Adrenal gland (tissue), 12 donors: ENCODE results near the gene DISP2. TPM values are rescaled to one million over a fixed set of nuclear protein-coding genes. Genes with fewer than 3 reads are reported as not detected.

Experiments used
- DNase-seq, 7 donors: peaks; one replicate each; pipeline ENCODE4 v3.0.0-alpha.2; 2019 to 2020
- H3K27ac ChIP-seq, 5 donors: fragments of 200-600 bp; sonication (generic) in 4 of 5; 1 replicate in 3 of 5; 2 replicates in 2 of 5; pipeline versions ENCODE4 v1.5.1 to v1.8.0; 2016 to 2020; ENCODE audit warnings: mild to moderate bottlenecking in 1 of 5
- H3K27me3 ChIP-seq: fragments of 200-600 bp; 2 replicates; pipeline ENCODE4 v1.8.0; 2021
- H3K36me3 ChIP-seq, 2 donors: fragments of 200-600 bp; replicated peaks in 1 of 2; 1 replicate in 1 of 2; 2 replicates in 1 of 2; pipeline versions ENCODE4 v1.5.1 to v1.8.0; 2018 to 2022
- H3K4me1 ChIP-seq, 2 donors: fragments of 200-600 bp; replicated peaks in 1 of 2; 1 replicate in 1 of 2; 2 replicates in 1 of 2; pipeline versions ENCODE4 v1.5.1 to v1.8.0; 2018 to 2021
- H3K4me3 ChIP-seq, 4 donors: fragments of 200-600 bp; sonication (generic) in 3 of 4; one replicate each; pipeline ENCODE4 v1.5.1; 2016 to 2018
- H3K9me3 ChIP-seq, 3 donors: fragments of 200-600 bp; sonication (generic) in 1 of 3; replicated peaks in 1 of 3; 1 replicate in 2 of 3; 2 replicates in 1 of 3; pipeline versions ENCODE4 v1.5.1 to v1.8.0; 2016 to 2021
- POLR2A ChIP-seq, 2 donors: fragments of 450-650 bp; IDR thresholded peaks; one replicate each; pipeline ENCODE4 v1.6.1; 2017; ENCODE audit warnings: antibody characterized with exemption in 2 of 2, mild to moderate bottlenecking in 2 of 2, moderate library complexity in 1 of 2
- WGBS, 4 donors: extraction: QIAGEN DNeasy Blood & Tissue Kit in 2 of 4; methylation state at CpG; one replicate each; pipeline versions ENCODE4 v1.1.5 to v1.1.7; 2013 to 2017; 5-methylcytosine and 5-hydroxymethylcytosine counted together
- intact Hi-C, 2 donors: fragments of 100-400 bp; cut with DNase I; formaldehyde crosslinking; loops; one replicate each; pipeline versions ENCODE4 v1.14.1 to v1.15.0; 2022 to 2023
- polyA plus RNA-seq, 3 donors: library from polyadenylated mRNA; stranded (reverse); fragments of 200-250 nt in 2 of 3; fragments of 350-450 nt in 1 of 3; fragmentation: Illumina TruSeq in 1 of 3; extraction: RNeasy Lipid Tissue Mini Kit (QIAGEN cat#74804) in 1 of 3; gene quantifications; one replicate each; pipeline ENCODE4 v1.2.3, GENCODE V29; 2013 to 2014
- total RNA-seq, 9 donors: library from RNA; depleted of rRNA in 4 of 9; stranded (reverse); fragments of >200 nt in 4 of 9; fragments of 120-200 nt in 1 of 9; fragmentation: NEBNext Ultra II Directional in 1 of 9; extraction: Animal tissue kit (Norgen Biotek cat#: 25700) in 1 of 9; gene quantifications; one replicate each; pipeline versions ENCODE4 v1.1.0 to v1.2.4, GENCODE V29; 2013 to 2023
- TF ChIP-seq, protein P1 (sequence below), 6 experiments: fragments of 450-650 bp in 4 of 6; fragments of 200-600 bp in 2 of 6; sonication (generic) in 1 of 6; IDR thresholded peaks; 1 replicate in 5 of 6; 2 replicates in 1 of 6; pipeline versions ENCODE4 v1.5.1 to v1.8.0; 2016 to 2021; ENCODE audit warnings: antibody characterized with exemption in 6 of 6, mild to moderate bottlenecking in 2 of 6, moderate library complexity in 1 of 6
- donor health status: healthy with polysubstance abuse.
- donor health status: Bipolar disorder and iron deficiency.
- donor health status: DM: yes; HTN: yes; CAD: no.
- donor health status: DM: no; HTN: no; CAD: no.
- donor health status: DM: no; HTN: no; CAD: no.
- donor health status: DM: yes; HTN: yes; CAD: no.

DISP2 gene
- total and polyA plus RNA-seq, 12 donors, result 0.36 to 19.4 (median 1.2) TPM; not detected in 1

DNA sequence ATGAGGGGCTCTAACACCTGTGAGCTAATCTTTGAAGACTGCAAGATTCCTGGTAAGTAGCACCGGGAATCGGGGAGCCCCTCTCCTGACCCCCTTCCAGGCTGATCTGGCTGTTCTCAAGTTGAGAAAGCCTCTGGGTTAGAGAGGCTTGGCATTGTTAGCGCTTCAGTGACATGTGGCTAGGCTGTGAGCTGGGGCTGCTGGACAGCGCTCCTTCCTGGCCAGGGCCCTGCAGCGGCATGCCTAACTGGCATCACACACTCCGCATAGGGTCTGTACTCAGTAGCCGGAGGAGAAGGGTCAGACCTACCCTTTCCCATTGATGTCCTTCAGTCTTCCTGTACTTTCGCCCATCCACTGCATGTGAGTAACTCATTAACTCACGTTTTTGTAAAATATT, 55.0 kb downstream of the DISP2 start:
- H3K27me3 ChIP-seq, result no peaks in the 10 kb centered on the region
- WGBS, 4 donors, result 91 to 94% (median 93%) methylated on average over 7 to 9 of the region's 9 CpGs
- no peaks in the 10 kb centered on the region for H3K9me3 ChIP-seq
- intact Hi-C loops, result loop anchor here in 1 of 2 donors (10.0 kb wide), 1 partner anchor 48 kb away; no protein-coding TSS in a partner anchor
- H3K27ac ChIP-seq, result no peak overlapping the region
- no peak for TF ChIP-seq POLR2A (IDR thresholded peaks at IDR 0.05)
- TF ChIP-seq, protein P1, sequence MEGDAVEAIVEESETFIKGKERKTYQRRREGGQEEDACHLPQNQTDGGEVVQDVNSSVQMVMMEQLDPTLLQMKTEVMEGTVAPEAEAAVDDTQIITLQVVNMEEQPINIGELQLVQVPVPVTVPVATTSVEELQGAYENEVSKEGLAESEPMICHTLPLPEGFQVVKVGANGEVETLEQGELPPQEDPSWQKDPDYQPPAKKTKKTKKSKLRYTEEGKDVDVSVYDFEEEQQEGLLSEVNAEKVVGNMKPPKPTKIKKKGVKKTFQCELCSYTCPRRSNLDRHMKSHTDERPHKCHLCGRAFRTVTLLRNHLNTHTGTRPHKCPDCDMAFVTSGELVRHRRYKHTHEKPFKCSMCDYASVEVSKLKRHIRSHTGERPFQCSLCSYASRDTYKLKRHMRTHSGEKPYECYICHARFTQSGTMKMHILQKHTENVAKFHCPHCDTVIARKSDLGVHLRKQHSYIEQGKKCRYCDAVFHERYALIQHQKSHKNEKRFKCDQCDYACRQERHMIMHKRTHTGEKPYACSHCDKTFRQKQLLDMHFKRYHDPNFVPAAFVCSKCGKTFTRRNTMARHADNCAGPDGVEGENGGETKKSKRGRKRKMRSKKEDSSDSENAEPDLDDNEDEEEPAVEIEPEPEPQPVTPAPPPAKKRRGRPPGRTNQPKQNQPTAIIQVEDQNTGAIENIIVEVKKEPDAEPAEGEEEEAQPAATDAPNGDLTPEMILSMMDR (IDR thresholded peaks at IDR 0.05), result no peak
- peaks cover 7 to 9% of the 10 kb centered on the region in 2 donors for H3K4me1 ChIP-seq
- no peak for DNase-seq
- peaks cover 0 to 87% of the 10 kb centered on the region in 2 donors for H3K36me3 ChIP-seq
- H3K4me3 ChIP-seq, result no peak overlapping the region

DNA sequence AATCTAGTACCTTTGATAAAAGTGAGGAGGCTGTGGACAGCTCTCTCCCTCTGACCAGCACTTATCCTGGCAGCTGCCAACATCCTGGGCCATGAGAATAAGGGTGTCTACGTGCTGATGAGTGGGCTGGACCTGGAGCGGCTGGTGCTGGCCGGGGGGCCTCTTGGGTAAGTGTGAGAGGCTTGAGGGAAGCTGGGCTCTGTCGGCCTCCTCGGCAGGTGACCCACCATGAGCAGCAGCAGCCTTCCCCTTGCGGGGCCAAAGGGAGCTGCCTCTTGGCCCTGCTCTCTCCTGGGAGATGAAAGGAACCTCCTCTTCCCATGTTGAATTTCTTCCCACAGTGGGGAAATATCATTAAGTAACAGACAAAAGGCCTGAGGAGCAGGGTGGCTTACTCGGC, 56.8 kb downstream of the DISP2 start:
- Histone ChIP-seq H3K4me1 (peaks cover 7 to 9% of the 10 kb centered on the region in 2 donors), H3K36me3 (peaks cover 0 to 79% of the 10 kb centered on the region in 2 donors), H3K4me3 (no peak overlapping the region), H3K27me3 (no peaks in the 10 kb centered on the region), H3K27ac (no peak overlapping the region), H3K9me3 (no peaks in the 10 kb centered on the region)
- WGBS, 4 donors, result 87 to 93% (median 90%) methylated on average over 3 to 7 of the region's 7 CpGs
- TF ChIP-seq POLR2A (IDR thresholded peaks at IDR 0.05), result no peak
- TF ChIP-seq, protein P1 (IDR thresholded peaks at IDR 0.05), result no peak
- no peak for DNase-seq
- intact Hi-C loops, result loop anchor here in 1 of 2 donors (10.0 kb wide), 1 partner anchor 50 kb away; no protein-coding TSS in a partner anchor

DNA sequence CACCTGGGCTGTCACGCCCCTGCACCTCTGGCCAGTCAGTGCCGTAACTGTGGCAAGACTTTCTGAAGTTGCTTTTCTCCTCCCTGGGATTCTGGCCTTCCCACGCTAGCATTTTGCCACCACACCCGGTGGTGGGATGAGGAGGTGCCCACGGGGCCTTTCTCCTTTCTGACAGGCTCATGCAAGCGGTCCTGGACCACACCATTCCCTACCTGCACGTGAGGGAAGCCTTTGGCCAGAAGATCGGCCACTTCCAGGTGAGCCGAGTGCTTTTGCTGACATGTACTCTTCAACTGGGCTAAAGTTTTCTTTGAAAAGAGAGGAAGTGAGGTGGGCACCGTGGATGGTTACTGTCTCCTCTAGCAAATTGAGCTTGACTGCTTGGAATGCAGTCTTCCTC, 57.2 kb downstream of the DISP2 start:
- H3K9me3 ChIP-seq, result no peaks in the 10 kb centered on the region
- peaks cover 10 to 11% of the 10 kb centered on the region in 2 donors for H3K4me1 ChIP-seq
- no peak overlapping the region for H3K4me3 ChIP-seq
- 84 to 92% (median 91%) methylated on average over 9 to 10 of the region's 10 CpGs for WGBS, 4 donors
- intact Hi-C loops, result loop anchor here in 1 of 2 donors (10.0 kb wide), 1 partner anchor 50 kb away; no protein-coding TSS in a partner anchor
- DNase-seq, result no peak
- H3K27me3 ChIP-seq, result no peaks in the 10 kb centered on the region
- H3K36me3 ChIP-seq, result peaks cover 0 to 76% of the 10 kb centered on the region in 2 donors
- H3K27ac ChIP-seq, result no peak overlapping the region
- TF ChIP-seq, protein P1 (IDR thresholded peaks at IDR 0.05), result no peak
- TF ChIP-seq POLR2A (IDR thresholded peaks at IDR 0.05), result no peak

GRCh38 chr15:40416056-40416455, 58.0 kb downstream of the DISP2 start:
- DNase-seq, result no peak
- 91 to 96% (median 94%) methylated on average over 5 to 14 of the region's 14 CpGs for WGBS, 4 donors
- peaks cover 18 to 19% of the 10 kb centered on the region in 2 donors for H3K4me1 ChIP-seq
- H3K4me3 ChIP-seq, result no peak overlapping the region
- H3K27me3 ChIP-seq, result no peaks in the 10 kb centered on the region
- H3K36me3 ChIP-seq, result peaks cover 0 to 67% of the 10 kb centered on the region in 2 donors
- no peaks in the 10 kb centered on the region for H3K9me3 ChIP-seq
- intact Hi-C loops, result loop anchor here (2.0 to 10.0 kb wide), 2 partner anchors 45 to 51 kb away; no protein-coding TSS in a partner anchor
- TF ChIP-seq, protein P1 (IDR thresholded peaks at IDR 0.05), result no peak
- TF ChIP-seq POLR2A (IDR thresholded peaks at IDR 0.05), result no peak
- H3K27ac ChIP-seq, result no peak overlapping the region
